Endothelial cell of hepatic sinusoid (primary cell): Measurements from ENCODE around the gene AKAP8L.
"Not testable (repeated sequence)": the region's sequence is repeated elsewhere in the genome, so short reads cannot be mapped to it uniquely, and the experiment has no call there.

Source experiments
- in situ Hi-C: cut with HindIII; loops from 2 replicates; pipeline ENCODE4 v1.10.0; 2017; ENCODE audit warnings: low sequenced_read_pairs

AKAP8L gene

GRCh38 chr19:15365264-15365663 is 53.5 kb downstream of the AKAP8L start:
- in situ Hi-C loops = no loop called here

GRCh38 chr19:15363791-15364190 is 55.0 kb downstream of the AKAP8L start:
- in situ Hi-C loops = not testable (repeated sequence)

- in situ Hi-C loops = not testable (repeated sequence)
These were observed 55.7 kb downstream of the AKAP8L start for GRCh38 chr19:15363048-15363447.

GRCh38 chr19:15360015-15360414 is 58.8 kb downstream of the AKAP8L start:
- in situ Hi-C loops = not testable (repeated sequence)

- in situ Hi-C loops = loop anchor here (10.0 kb wide), 1 partner anchor 234 kb away; a partner anchor contains a TSS
These were observed 59.9 kb downstream of the AKAP8L start for GRCh38 chr19:15358918-15359317.

GRCh38 chr19:15357906-15358305 is 60.9 kb downstream of the AKAP8L start:
- in situ Hi-C loops = loop anchor here (10.0 kb wide), 1 partner anchor 233 kb away; a partner anchor contains a TSS

GRCh38 chr19:15354566-15355296 is 64.1 kb downstream of the AKAP8L start:
- in situ Hi-C loops = loop anchor here (10.0 kb wide), 1 partner anchor 230 kb away; a partner anchor contains a TSS

- in situ Hi-C loops = loop anchor here (10.0 kb wide), 1 partner anchor 229 kb away; a partner anchor contains a TSS
These were observed 64.9 kb downstream of the AKAP8L start for GRCh38 chr19:15353908-15354307.

GRCh38 chr19:15352535-15352934 is 66.3 kb downstream of the AKAP8L start:
- in situ Hi-C loops = loop anchor here (10.0 kb wide), 1 partner anchor 228 kb away; a partner anchor contains a TSS

GRCh38 chr19:15341328-15341727 is 77.5 kb downstream of the AKAP8L start:
- in situ Hi-C loops = not testable (repeated sequence)

GRCh38 chr19:15340086-15340485 is 78.7 kb downstream of the AKAP8L start:
- in situ Hi-C loops = no loop called here

GRCh38 chr19:15337202-15337601 is 81.6 kb downstream of the AKAP8L start:
- in situ Hi-C loops = no loop called here

- in situ Hi-C loops = not testable (repeated sequence)
These were observed 82.8 kb downstream of the AKAP8L start for GRCh38 chr19:15335992-15336391.

- in situ Hi-C loops = no loop called here
These were observed 86.3 kb downstream of the AKAP8L start, which contains the start of gene BRD4 for GRCh38 chr19:15332311-15332996. BRD4 (minus strand) TSS chr19:15332539; CDS start chr19:15273099, 59,440 bp downstream.

- in situ Hi-C loops = no loop called here
These were observed 87.1 kb downstream of the AKAP8L start for GRCh38 chr19:15331419-15332310.

- in situ Hi-C loops = no loop called here
These were observed 87.9 kb downstream of the AKAP8L start for GRCh38 chr19:15330801-15331418.
